OCI-LY7 (cell line): ENCODE results near the gene DOK7.

Source experiments
- EZH2phosphoT487 ChIP-seq: fragments of 200-600 bp; sonication (generic); IDR thresholded peaks from 2 replicates; pipeline ENCODE4 v1.6.1; 2018; ENCODE audit warnings: low read depth, borderline replicate concordance, mild to moderate bottlenecking, mixed run types, antibody characterized with exemption, low read length, moderate library complexity, mixed read lengths
- TF ChIP-seq, protein P1 (sequence below): fragments of 200-600 bp; sonication (generic); conservative IDR thresholded peaks from 2 replicates; pipeline ENCODE4 v1.5.1; 2014; ENCODE audit warnings: mild to moderate bottlenecking, antibody characterized with exemption, low read length, moderate library complexity, mixed read lengths

DNA sequence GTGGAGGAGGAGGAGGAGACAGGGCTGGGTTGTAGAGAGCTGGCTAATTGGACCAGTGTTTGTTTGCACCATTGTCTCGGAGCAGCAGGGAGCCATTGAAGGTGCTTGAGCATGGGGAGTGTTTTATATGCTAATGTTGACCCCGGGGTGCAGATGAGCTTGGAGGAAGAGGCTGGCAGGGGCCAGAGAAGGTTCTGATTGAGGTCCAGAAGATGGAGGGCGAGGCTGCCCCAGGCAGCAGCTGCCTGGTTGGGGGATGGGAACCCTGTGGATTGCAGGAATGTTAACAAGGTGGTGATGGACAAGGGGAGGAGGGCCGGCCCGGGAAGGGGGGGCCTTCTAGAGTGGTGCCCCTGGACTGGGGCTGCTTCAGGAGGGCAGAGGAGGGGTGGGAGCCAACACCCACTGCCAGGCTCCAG lies 18.0 kb downstream of the DOK7 start:
- TF ChIP-seq, protein P1, sequence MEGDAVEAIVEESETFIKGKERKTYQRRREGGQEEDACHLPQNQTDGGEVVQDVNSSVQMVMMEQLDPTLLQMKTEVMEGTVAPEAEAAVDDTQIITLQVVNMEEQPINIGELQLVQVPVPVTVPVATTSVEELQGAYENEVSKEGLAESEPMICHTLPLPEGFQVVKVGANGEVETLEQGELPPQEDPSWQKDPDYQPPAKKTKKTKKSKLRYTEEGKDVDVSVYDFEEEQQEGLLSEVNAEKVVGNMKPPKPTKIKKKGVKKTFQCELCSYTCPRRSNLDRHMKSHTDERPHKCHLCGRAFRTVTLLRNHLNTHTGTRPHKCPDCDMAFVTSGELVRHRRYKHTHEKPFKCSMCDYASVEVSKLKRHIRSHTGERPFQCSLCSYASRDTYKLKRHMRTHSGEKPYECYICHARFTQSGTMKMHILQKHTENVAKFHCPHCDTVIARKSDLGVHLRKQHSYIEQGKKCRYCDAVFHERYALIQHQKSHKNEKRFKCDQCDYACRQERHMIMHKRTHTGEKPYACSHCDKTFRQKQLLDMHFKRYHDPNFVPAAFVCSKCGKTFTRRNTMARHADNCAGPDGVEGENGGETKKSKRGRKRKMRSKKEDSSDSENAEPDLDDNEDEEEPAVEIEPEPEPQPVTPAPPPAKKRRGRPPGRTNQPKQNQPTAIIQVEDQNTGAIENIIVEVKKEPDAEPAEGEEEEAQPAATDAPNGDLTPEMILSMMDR = no peak
- no peak for TF ChIP-seq EZH2phosphoT487
